HG03432 (cell line): Measurements from ENCODE around the gene ACTN4.

Experiments
- ATAC-seq: cut with Tn5 transposase; IDR thresholded peaks from one replicate; pipeline ENCODE4 v1.9.1; 2021; ENCODE audit warnings: mild to moderate bottlenecking, moderate library complexity; ENCODE audit not compliant: unreplicated experiment

ACTN4 gene

DNA sequence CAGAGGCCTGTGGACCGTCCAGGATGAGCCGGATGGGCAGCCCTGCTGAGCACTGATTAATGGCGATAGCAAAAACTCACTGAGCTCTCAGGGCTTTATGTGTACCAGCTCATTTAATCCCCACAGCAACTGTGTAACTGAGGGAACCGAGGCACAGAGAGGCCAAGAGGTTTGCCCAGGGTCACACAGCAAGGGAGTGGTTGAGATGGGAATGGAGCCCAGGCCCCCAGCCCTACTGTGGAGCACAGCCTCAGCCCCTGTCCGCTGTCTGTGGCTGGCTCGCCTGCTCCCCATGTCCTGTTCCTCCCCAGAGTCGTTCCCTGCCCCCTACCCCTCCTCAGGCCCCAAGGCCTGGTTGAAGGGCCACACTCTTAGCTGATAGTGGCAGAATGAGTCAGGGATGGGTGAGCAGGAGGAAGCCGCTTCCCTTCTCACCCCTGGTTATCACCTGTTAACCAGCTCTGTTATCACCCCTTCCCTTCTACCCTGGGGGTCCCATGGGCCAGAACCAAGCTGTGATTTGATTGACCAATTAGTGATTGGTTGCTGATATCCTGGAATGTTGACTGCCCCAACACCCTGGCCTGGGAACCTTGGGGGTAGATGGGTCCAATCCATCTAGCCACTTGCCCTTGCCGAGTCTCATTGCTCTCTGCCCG is 75.6 kb downstream of the ACTN4 start:
- no peak for ATAC-seq

DNA sequence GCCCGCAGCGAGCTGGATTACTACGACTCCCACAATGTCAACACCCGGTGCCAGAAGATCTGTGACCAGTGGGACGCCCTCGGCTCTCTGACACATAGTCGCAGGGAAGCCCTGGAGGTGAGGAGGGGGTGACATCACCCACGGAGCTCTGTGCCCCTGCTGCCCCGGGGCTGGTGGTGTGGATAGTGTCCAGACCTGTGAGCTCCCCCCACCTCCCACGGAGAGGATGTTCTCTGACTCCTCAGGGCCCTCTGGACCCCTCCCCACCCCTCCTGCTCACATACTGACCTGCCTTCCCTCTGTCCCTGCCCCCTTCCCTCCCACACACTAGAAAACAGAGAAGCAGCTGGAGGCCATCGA is 76.1 kb downstream of the ACTN4 start:
- no peak for ATAC-seq

DNA sequence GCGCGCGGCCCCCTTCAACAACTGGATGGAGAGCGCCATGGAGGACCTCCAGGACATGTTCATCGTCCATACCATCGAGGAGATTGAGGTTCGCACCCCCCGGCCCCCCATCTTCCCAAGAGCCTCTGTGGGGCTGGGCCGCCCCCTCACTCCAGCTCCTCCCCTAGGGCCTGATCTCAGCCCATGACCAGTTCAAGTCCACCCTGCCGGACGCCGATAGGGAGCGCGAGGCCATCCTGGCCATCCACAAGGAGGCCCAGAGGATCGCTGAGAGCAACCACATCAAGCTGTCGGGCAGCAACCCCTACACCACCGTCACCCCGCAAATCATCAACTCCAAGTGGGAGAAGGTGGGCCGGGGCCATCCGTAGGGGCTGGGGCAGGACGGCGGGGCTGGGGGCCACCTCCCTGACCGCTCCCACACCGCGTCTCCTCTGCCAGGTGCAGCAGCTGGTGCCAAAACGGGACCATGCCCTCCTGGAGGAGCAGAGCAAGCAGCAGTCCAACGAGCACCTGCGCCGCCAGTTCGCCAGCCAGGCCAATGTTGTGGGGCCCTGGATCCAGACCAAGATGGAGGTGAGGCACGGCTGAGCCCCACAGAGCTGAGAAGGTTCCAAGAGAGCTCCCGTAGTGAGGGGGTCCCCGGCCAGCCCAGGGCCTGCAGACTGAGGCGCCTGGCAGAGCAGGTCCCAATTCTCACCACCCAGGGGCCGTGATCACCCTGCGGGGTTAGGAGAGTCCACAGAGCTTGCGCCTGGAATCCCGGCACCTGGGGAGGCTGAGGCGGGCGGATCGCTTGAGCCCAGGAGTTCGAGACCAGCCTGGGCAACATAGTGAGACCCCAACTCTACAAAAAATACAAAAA is 76.8 kb downstream of the ACTN4 start:
- no peak for ATAC-seq

DNA sequence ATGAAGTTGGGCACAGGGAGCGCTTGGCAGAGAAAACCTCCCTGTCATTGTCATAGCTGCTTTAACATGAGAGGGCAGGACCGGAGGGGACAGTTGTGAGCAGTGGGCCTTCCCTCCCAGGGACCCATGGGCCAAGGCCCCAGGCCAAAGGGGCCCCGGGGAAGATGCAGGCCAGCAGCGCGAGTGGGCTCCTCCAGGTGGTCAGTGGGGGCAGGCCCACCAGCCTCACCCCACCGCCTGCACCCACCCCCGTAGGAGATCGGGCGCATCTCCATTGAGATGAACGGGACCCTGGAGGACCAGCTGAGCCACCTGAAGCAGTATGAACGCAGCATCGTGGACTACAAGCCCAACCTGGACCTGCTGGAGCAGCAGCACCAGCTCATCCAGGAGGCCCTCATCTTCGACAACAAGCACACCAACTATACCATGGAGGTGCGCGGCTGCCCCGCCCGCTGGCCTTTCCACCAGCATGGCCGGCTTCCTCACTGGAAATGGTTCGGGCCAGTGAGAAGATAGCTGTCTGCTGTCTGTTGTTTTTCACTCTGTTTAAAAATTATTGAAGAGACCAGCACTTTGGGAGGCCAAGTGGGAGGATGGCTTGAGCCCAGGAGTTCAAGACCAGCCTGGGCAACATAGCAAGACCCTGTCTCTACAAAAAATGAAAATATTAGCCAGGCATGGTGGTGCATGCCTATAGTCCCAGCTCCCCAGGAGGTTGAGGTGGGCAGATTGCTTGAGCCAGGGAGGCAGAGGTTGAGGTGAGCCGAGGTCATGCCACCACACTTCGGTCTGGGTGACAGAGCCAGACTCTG is 78.2 kb downstream of the ACTN4 start:
- ATAC-seq: no peak

DNA sequence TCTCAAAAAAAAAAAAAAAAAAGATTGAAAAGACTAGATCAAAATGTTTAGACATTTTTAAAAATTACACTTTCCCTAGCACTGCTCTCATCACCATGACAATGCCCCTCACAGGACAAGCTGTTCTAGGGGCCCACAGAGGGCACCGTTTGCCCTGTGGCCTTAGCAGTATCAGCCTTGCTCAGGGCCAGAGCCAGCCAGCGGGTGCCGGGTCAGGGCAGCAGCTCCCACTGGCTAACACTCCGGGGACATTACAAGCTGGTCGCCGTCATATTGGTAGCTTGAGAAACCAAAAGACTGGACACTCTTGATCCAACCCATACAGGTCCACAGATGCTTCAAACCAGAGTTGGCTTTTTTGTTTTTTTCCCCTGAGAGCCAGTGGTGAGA is 78.8 kb downstream of the ACTN4 start:
- ATAC-seq: no peak

DNA sequence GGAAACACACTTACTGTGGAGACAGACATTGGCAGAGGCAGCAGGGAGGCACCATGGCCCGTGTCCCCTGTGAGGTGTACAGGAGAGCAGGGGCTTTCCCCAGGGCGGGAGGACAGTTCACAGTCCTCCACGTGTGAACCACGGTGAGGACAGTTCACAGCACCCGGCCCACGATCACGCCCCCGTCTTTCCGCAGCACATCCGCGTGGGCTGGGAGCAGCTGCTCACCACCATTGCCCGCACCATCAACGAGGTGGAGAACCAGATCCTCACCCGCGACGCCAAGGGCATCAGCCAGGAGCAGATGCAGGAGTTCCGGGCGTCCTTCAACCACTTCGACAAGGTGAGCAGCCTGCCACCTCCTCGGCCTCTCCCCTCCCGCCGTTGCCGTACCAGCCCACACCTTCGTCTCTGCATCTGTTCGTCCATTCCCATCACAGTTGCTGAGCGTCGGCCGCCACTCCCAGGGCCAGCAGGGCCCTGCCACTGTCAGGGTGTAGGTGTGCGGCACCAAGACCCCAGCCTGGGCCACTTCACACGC is 79.4 kb downstream of the ACTN4 start:
- ATAC-seq: no peak

DNA sequence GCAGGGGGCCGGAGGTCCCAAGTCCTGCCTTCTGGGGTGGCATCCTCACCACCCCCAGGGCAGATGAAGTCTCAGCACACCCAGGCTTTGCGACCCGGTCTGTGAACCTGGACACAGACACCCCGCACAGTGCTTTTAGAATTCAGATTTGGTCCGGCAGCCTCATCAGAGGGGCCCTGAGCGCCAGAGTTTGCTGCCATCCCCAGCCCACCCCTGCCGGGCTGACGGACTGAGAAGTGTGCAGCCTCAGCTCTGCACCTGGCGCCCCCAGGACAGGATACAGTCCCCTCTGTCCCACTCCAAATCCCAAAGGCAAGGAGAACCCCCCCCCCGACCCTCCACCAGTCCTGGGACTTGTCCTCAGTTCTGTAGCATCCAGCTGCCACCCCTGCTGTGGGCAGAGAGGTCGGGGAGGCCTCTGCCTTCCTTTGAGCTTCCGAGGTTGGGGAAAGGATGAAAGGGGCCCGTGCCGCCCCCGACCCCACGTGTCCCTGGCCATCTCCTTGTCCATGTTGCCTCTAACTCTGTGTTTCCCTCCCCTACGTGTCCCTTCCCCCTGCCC is 79.9 kb downstream of the ACTN4 start:
- no peak for ATAC-seq

DNA sequence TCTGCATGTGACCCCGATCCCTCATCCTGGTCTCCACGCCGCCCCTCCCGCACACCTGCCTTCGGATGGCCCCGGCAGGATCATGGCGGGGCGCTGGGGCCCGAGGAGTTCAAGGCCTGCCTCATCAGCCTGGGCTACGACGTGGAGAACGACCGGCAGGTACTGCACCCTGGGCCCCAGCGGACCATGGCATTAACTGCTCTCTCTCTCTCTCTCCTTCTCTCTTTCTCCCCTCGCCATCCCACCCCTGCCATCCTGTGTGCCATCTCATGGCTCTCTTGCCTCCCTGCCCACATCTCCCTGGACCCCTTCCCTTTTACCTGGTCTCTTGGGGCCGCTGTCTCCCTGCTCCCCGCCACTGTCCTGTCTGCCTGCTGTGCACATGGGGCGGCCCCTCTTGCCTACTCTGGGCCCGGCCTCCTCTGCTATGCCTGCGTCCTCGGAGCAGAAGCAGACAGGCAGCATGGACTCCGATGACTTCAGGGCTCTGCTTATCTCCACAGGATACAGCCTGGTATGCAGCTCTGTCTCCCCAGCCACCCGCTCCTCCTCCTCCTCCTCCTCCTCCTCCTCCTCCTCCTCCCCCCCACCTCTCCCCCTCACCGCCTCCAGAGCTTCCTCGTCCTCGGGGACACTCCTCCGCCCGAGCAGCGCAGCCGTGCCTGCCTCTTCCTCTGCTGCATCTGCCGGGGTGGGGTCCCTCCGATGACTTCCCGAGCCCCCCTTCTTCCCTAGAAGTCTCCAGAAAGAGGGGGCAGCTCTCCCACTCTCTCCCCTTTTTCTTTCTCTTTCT is 80.6 kb downstream of the ACTN4 start:
- no peak for ATAC-seq

DNA sequence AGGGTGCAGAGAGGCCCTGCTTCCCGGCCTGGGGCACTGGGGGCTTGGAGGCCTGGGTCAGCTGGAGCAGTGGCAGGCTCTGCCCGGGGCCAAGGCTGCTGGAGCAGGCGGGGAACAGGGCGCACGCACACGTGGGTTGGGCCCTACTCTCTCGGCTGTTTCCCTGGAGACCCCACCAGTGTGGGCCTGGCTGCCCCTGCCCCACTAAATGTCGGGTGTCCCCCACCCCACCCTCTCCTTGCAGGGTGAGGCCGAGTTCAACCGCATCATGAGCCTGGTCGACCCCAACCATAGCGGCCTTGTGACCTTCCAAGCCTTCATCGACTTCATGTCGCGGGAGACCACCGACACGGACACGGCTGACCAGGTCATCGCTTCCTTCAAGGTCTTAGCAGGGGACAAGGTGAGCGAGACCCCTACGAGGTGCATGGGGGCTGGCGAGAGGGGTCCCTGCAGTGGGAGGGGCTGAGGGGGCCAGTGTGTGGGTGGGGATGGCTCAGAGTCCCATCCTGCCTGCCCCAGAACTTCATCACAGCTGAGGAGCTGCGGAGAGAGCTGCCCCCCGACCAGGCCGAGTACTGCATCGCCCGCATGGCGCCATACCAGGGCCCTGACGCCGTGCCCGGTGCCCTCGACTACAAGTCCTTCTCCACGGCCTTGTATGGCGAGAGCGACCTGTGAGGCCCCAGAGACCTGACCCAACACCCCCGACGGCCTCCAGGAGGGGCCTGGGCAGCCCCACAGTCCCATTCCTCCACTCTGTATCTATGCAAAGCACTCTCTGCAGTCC is 81.5 kb downstream of the ACTN4 start:
- ATAC-seq: no peak

DNA sequence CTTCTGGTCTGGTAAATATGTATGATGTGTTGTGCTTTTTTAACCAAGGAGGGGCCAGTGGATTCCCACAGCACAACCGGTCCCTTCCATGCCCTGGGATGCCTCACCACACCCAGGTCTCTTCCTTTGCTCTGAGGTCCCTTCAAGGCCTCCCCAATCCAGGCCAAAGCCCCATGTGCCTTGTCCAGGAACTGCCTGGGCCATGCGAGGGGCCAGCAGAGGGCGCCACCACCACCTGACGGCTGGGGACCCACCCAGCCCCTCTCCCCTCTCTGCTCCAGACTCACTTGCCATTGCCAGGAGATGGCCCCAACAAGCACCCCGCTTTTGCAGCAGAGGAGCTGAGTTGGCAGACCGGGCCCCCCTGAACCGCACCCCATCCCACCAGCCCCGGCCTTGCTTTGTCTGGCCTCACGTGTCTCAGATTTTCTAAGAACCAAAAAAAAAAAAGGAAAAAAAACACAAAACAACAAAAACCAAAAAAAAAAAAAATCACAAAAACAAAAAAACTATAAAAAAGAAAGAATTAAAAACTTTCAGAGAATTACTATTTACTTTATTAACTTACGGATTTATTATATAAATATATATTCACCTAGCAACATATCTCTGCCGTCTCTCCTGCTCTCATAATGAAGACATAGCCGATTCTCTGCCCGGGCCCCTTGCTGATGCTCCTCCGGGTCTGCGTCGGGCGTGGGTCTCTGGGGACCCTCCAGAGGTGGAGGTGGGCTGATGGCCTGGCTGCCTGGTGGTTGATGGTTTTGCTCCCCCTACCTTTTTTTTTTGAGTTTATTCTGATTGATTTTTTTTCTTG is 82.4 kb downstream of the ACTN4 start:
- no peak for ATAC-seq

DNA sequence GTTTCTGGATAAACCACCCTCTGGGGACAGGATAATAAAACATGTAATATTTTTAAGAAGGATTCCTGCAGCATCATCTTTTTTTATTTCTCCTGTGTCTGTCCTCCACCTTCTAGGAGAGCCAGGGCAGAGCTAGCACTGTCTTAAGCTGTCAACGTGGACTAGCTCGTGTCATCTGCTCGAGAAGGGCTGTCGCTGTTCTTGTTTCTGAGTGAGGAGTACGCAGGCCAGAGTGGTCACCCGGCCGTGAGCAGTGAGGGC is 83.0 kb downstream of the ACTN4 start:
- ATAC-seq: no peak

DNA sequence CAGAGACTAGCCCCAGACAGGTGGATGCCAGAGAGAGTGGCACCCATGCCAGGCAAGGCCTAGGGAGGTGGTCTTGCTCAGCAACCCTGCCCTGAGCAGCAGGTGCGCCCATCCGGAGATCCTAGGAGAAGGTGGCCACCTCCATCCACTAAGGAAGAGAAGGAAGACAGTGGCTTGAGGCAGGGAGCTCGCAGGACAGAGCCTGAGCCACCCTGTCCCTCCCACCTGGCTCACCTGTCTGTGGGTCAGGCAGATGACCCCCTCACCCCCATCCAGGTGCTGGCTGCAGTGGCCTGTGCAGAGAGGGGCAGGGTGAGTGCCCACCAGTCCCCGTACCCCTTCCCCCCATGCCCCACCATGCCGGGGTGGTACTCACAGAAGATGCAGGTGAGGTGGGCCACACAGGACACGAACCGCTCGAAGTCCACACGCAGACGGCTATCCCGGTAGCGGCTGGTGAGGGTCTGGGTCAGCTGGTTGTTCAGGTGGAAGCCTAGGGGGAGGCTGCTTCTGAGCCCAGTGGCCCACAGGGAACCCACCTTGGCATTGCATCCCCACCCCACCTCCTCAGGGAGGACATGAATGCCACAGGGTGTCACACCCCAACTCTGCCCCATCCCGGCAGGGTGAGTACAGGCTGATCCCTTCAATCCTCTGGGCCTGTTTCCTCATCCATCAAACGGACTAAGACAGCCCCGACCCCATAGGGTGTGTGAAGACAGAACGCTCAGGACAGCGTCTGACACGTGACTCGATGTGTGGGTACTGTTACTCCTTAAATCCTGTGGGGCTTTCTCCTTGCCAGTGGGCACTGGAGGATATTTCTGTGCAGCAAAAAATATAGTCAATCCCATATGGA is 83.5 kb downstream of the ACTN4 start:
- no peak for ATAC-seq

DNA sequence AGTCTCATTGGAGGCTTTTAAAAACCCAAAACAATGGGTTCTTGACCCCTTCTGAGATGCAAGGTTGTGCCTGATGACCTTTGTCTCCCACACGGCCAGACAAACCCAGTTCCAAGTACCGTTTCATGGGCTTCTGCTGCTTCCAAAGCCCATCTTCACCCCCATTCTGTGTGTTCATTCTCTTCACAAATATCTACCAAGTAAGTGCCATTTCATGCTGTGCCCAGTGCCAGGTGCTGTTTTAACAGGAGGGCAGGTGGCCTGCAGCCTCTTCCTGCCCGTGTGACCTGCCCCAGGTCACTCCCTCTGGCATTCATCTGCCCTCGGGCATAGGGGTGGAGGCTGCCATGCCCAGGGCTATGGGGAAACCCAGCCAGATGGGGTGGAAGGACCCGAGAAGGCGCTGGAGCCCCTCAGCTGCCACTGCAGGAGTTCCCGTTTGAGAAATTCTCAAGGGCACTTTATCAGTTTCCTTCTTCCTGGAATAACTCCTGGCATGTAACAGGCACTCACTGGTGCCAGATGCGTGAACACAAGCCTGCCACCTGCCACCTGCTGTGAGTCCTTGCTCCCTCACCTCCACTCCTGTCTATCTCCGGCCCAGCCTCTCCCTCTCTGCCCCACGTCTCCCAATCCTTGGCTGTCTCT is 84.3 kb downstream of the ACTN4 start:
- no peak for ATAC-seq

DNA sequence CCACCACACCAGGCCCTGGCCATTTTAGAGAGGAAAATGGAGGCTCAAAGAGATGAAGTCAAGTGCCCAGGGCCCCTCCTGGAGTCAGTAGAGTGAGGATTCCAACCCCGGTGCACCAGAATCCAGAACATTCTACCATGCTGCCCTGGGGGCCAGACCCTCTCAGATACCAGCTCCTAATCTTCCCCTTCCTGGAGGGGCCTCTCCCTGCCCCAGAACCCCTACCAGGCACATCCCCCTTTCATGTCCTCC is 85.7 kb downstream of the ACTN4 start:
- ATAC-seq: no peak

DNA sequence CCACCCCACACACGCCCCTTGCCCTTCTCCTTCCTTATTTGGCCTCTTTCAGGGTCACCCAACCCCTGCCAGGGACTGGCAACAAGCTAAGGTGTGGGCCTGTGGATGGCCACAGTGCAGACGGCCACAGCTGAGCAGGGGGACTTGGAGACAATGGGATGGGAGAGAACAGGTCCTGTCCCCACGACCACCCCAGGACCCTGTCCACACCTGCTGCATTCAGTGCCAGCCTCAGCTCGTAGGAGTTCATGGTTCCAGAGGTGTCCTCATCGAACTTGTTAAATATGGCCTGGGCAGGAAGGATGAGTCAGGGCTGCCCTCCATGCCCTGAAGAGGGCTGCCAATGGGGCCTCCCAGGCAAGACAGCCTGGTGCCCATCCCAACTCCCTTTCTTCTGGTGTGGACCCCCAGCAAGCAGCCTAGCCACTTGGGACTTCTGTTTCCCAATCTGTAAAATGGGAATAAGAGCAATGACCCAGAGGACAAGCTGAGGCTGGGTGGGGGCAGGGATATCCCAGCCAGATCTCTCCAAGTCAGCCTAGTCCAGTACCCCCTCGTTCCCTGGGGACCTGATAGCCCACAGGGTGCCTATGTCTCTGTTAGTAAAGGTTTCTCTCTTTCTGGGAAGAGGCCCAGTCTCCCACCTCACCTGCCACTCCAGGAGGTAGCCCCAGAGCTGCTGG is 86.2 kb downstream of the ACTN4 start:
- no peak for ATAC-seq

DNA sequence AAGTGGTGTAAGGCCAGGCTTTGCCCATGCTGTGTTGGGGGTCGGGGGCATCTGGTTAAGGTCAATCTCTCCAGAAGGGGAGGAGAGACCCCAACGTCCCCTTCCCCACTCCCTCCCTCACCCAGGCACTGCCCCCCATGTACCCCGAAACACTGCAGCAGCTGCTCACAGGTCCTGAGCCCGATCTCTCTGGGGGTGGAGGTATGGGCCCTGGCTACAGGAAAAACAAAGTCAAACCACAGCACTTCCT is 86.7 kb downstream of the ACTN4 start:
- ATAC-seq: no peak

DNA sequence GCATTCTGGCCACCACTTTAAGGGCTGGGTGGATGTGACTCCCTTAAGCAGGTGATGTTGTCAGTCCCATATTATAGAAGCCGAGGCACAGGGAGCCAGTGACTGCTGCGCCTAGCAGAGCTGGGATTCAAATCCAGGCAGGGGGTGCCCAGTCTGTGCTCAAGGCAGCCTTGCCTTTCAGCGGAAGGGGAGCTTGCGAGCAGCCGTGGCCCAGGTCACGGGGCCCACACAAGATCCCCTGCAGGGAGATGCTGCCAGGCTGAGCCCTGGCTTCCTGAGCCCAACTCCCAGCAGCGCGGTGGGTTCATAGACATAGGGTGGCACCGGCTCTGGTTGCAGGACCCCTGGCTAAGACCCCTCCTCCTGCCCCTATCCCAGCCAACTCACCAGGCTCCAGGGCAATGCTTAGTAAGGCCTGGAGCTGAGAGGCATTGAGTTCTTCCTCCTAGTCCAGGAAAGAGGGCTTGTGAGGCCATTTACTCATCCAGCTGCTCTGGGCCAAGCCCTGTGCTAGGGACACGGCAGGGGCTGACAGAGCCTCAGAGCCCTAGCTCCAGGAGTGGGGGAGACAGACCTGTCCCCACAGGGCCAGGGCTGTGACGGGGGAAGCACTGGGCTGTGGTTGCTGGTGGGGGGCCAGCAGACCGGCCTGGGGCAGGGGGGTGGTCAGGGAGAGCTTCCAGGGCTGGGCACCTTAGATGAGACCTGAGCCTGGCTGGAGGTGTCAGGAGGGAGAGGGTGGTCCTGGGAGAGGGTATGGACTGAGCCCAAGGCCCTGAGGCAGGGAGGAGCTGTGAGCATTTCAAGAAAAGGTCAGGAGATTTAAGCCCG is 87.2 kb downstream of the ACTN4 start:
- ATAC-seq: peak; percentile 31
